ENCODE results near the gene UCP3.

The UCP3 gene

GRCh38 chr11:74008373-74009229 lies at the start of gene UCP3:
UCP3 (minus strand) TSS chr11:74009085; CDS start chr11:74007042, 2,043 bp downstream.
- TF ChIP-seq CTCF (IDR thresholded peaks at IDR 0.05; ENCODE audit: insufficient read depth, low read length, poor library complexity, severe bottlenecking), result no peak
- no peak for TF ChIP-seq EZH2phosphoT487 (conservative IDR thresholded peaks at IDR 0.05; ENCODE audit: low read length)
- Histone ChIP-seq H3K9me3 (ENCODE audit: insufficient read depth, low read length) (no peaks in the 10 kb centered on the region), H3K36me3 (ENCODE audit: low read length) (no peaks in the 10 kb centered on the region), H3K4me2 (ENCODE audit: low read depth, low read length, poor library complexity, severe bottlenecking) (no peak within 1 kb of the TSS), H3K27ac (ENCODE audit: low read depth, low read length) (no peak within 1 kb of the TSS), H2AFZ (ENCODE audit: low read depth, low read length, severe bottlenecking) (no peak within 1 kb of the TSS), H3K27me3 (ENCODE audit: low read length) (no peaks in the 10 kb centered on the region), H3F3A (ENCODE audit: insufficient read depth) (no peaks in the 10 kb centered on the region), H3K79me2 (ENCODE audit: insufficient read depth, low read length) (no peaks in the 10 kb centered on the region), H3K9ac (ENCODE audit: low read length) (no peak within 1 kb of the TSS), H3K4me3 (ENCODE audit: insufficient read depth, low read length, poor library complexity, severe bottlenecking) (no peak within 1 kb of the TSS), H4K20me1 (ENCODE audit: low read depth, low read length) (no peaks in the 10 kb centered on the region), H3K9me2 (replicated peaks; ENCODE audit: insufficient read depth, low read length) (no peaks in the 10 kb centered on the region)

- Histone ChIP-seq H3K9me2 (replicated peaks; ENCODE audit: insufficient read depth, low read length) (no peaks in the 10 kb centered on the region), H3K27me3 (ENCODE audit: low read length) (no peaks in the 10 kb centered on the region), H3K4me2 (ENCODE audit: low read depth, low read length, poor library complexity, severe bottlenecking) (no peak overlapping the region), H4K20me1 (ENCODE audit: low read depth, low read length) (no peaks in the 10 kb centered on the region), H3K79me2 (ENCODE audit: insufficient read depth, low read length) (no peaks in the 10 kb centered on the region), H3F3A (ENCODE audit: insufficient read depth) (no peaks in the 10 kb centered on the region), H3K27ac (ENCODE audit: low read depth, low read length) (no peak overlapping the region), H3K4me3 (ENCODE audit: insufficient read depth, low read length, poor library complexity, severe bottlenecking) (no peak overlapping the region), H2AFZ (ENCODE audit: low read depth, low read length, severe bottlenecking) (no peak overlapping the region), H3K9ac (ENCODE audit: low read length) (no peak overlapping the region), H3K36me3 (ENCODE audit: low read length) (peaks cover 3% of the 10 kb centered on the region; the same call in 1 of the 2 replicates), H3K9me3 (ENCODE audit: insufficient read depth, low read length) (no peaks in the 10 kb centered on the region)
- no peak for TF ChIP-seq CTCF (IDR thresholded peaks at IDR 0.05; ENCODE audit: insufficient read depth, low read length, poor library complexity, severe bottlenecking)
- TF ChIP-seq EZH2phosphoT487 (conservative IDR thresholded peaks at IDR 0.05; ENCODE audit: low read length), result no peak
Measured at GRCh38 chr11:74057249-74058151, 48.6 kb upstream of the UCP3 start.

GRCh38 chr11:74055938-74056337 lies 47.1 kb upstream of the UCP3 start:
- H3K27ac ChIP-seq (ENCODE audit: low read depth, low read length), result no peak overlapping the region
- H3K36me3 ChIP-seq (ENCODE audit: low read length), result peaks cover 3% of the 10 kb centered on the region; the same call in 1 of the 2 replicates

More at GRCh38 chr11:74055938-74056337, 47.1 kb upstream of the UCP3 start:
- Histone ChIP-seq H3K9ac (ENCODE audit: low read length) (no peak overlapping the region), H3K79me2 (ENCODE audit: insufficient read depth, low read length) (no peaks in the 10 kb centered on the region), H3K27me3 (ENCODE audit: low read length) (no peaks in the 10 kb centered on the region), H3K9me3 (ENCODE audit: insufficient read depth, low read length) (no peaks in the 10 kb centered on the region), H4K20me1 (ENCODE audit: low read depth, low read length) (no peaks in the 10 kb centered on the region), H3K4me2 (ENCODE audit: low read depth, low read length, poor library complexity, severe bottlenecking) (no peak overlapping the region), H3K4me3 (ENCODE audit: insufficient read depth, low read length, poor library complexity, severe bottlenecking) (no peak overlapping the region), H3K9me2 (replicated peaks; ENCODE audit: insufficient read depth, low read length) (no peaks in the 10 kb centered on the region), H3F3A (ENCODE audit: insufficient read depth) (no peaks in the 10 kb centered on the region), H2AFZ (ENCODE audit: low read depth, low read length, severe bottlenecking) (no peak overlapping the region)
- no peak for TF ChIP-seq EZH2phosphoT487 (conservative IDR thresholded peaks at IDR 0.05; ENCODE audit: low read length)
- TF ChIP-seq CTCF (IDR thresholded peaks at IDR 0.05; ENCODE audit: insufficient read depth, low read length, poor library complexity, severe bottlenecking), result no peak

Measured in SU-DHL-6 (cell line).